Liver (tissue), 9 donors: Measurements from ENCODE around the gene VASP. TPM values are rescaled to one million over a fixed set of nuclear protein-coding genes. Genes with fewer than 3 reads are reported as not detected.
A peak's percentile ranks its signal among the peaks of the same experiment; 100 is the strongest.

ENCODE experiments used
- DNase-seq: peaks from one replicate; pipeline ENCODE4 v3.0.0-alpha.2; 2017; ENCODE audit warnings: low spot score
- H3K27ac ChIP-seq, 2 donors: one replicate each; pipeline ENCODE4 v1.7.0; 2013; ENCODE audit warnings: inconsistent platforms in 2 of 2, low read length in 2 of 2, control low read depth in 1 of 2, low read depth in 1 of 2, mild to moderate bottlenecking in 1 of 2
- H3K27me3 ChIP-seq, 4 donors: one replicate each; pipeline versions ENCODE4 v1.6.1 to v1.7.0; 2013; ENCODE audit warnings: low read length in 3 of 4, inconsistent platforms in 1 of 4, mild to moderate bottlenecking in 1 of 4, moderate library complexity in 1 of 4; ENCODE audit not compliant: control insufficient read depth in 4 of 4, insufficient read depth in 4 of 4
- H3K36me3 ChIP-seq, 4 donors: one replicate each; pipeline versions ENCODE4 v1.6.1 to v1.7.0; 2013; ENCODE audit warnings: low read length in 3 of 4, mild to moderate bottlenecking in 3 of 4, low read depth in 1 of 4, moderate library complexity in 1 of 4; ENCODE audit not compliant: control insufficient read depth in 4 of 4, insufficient read depth in 3 of 4
- H3K4me1 ChIP-seq, 4 donors: one replicate each; pipeline versions ENCODE4 v1.6.1 to v1.7.0; 2013; ENCODE audit warnings: low read length in 3 of 4, mild to moderate bottlenecking in 3 of 4, moderate library complexity in 1 of 4; ENCODE audit not compliant: control insufficient read depth in 4 of 4, insufficient read depth in 4 of 4
- H3K4me3 ChIP-seq, 3 donors: one replicate each; pipeline versions ENCODE4 v1.6.1 to v1.7.0; 2013; ENCODE audit warnings: low read length in 3 of 3, control low read depth in 1 of 3, low read depth in 1 of 3, mild to moderate bottlenecking in 1 of 3
- H3K9ac ChIP-seq, 2 donors: one replicate each; pipeline ENCODE4 v1.7.0; 2013; ENCODE audit warnings: low read length in 2 of 2, mild to moderate bottlenecking in 2 of 2, moderate library complexity in 2 of 2, control low read depth in 1 of 2, low read depth in 1 of 2
- H3K9me3 ChIP-seq, 4 donors: one replicate each; pipeline versions ENCODE4 v1.6.1 to v1.7.0; 2013; ENCODE audit warnings: low read length in 3 of 4; ENCODE audit not compliant: control insufficient read depth in 4 of 4
- ATF3 ChIP-seq: IDR thresholded peaks from 2 replicates; pipeline ENCODE4 v1.6.1; 2016; ENCODE audit warnings: antibody characterized with exemption
- CTCF ChIP-seq: fragments of 150-350 bp; IDR thresholded peaks from 2 replicates; pipeline ENCODE4 v1.5.1; 2017; ENCODE audit warnings: improper control_type of control experiment, low read depth, low read length; ENCODE audit not compliant: missing input control
- EGR1 ChIP-seq, 2 donors: IDR thresholded peaks; 2 replicates each; pipeline ENCODE4 v1.6.1; 2016 to 2018; ENCODE audit warnings: antibody characterized with exemption in 2 of 2, low read depth in 2 of 2
- FOXA1 ChIP-seq: IDR thresholded peaks from 2 replicates; pipeline ENCODE4 v1.6.1; 2016; ENCODE audit warnings: antibody characterized with exemption
- FOXA2 ChIP-seq: IDR thresholded peaks from 2 replicates; pipeline ENCODE4 v1.6.1; 2016; ENCODE audit warnings: antibody characterized with exemption
- GABPA ChIP-seq, 2 donors: IDR thresholded peaks in 1 of 2; conservative IDR thresholded peaks in 1 of 2; 2 replicates each; pipeline ENCODE4 v1.6.1; 2016; ENCODE audit warnings: antibody characterized with exemption in 2 of 2, mild to moderate bottlenecking in 1 of 2, moderate library complexity in 1 of 2
- HNF4A ChIP-seq, 2 donors: conservative IDR thresholded peaks; 2 replicates each; pipeline ENCODE4 v1.6.1; 2016; ENCODE audit warnings: antibody characterized with exemption in 2 of 2, mild to moderate bottlenecking in 2 of 2
- HNF4G ChIP-seq: IDR thresholded peaks from 2 replicates; pipeline ENCODE4 v1.6.1; 2016; ENCODE audit warnings: antibody characterized with exemption
- JUND ChIP-seq, 2 donors: IDR thresholded peaks; 2 replicates each; pipeline ENCODE4 v1.6.1; 2016; ENCODE audit warnings: antibody characterized with exemption in 2 of 2
- MAX ChIP-seq: IDR thresholded peaks from 2 replicates; pipeline ENCODE4 v1.6.1; 2016; ENCODE audit warnings: antibody characterized with exemption
- NR2F2 ChIP-seq: IDR thresholded peaks from 2 replicates; pipeline ENCODE4 v1.6.1; 2016; ENCODE audit warnings: antibody characterized with exemption
- RAD21 ChIP-seq, 2 donors: IDR thresholded peaks; 2 replicates each; pipeline ENCODE4 v1.6.1; 2016; ENCODE audit warnings: antibody characterized with exemption in 2 of 2, mild to moderate bottlenecking in 2 of 2
- REST ChIP-seq: IDR thresholded peaks from 2 replicates; pipeline ENCODE4 v1.6.1; 2016; ENCODE audit warnings: antibody characterized with exemption, mild to moderate bottlenecking
- RXRA ChIP-seq, 2 donors: IDR thresholded peaks; 2 replicates each; pipeline ENCODE4 v1.6.1; 2017 to 2018; ENCODE audit warnings: antibody characterized with exemption in 2 of 2, mild to moderate bottlenecking in 1 of 2
- SP1 ChIP-seq: IDR thresholded peaks from 2 replicates; pipeline ENCODE4 v1.6.1; 2018; ENCODE audit warnings: antibody characterized with exemption, mild to moderate bottlenecking
- TAF1 ChIP-seq: conservative IDR thresholded peaks from 2 replicates; pipeline ENCODE4 v1.6.1; 2016; ENCODE audit warnings: antibody characterized with exemption, mild to moderate bottlenecking
- YY1 ChIP-seq: IDR thresholded peaks from 2 replicates; pipeline ENCODE4 v1.6.1; 2016; ENCODE audit warnings: antibody characterized with exemption, mild to moderate bottlenecking
- ZBTB33 ChIP-seq: IDR thresholded peaks from 2 replicates; pipeline ENCODE4 v1.6.1; 2016; ENCODE audit warnings: antibody characterized with exemption
- WGBS: extraction: QIAGEN DNeasy Blood & Tissue Kit; methylation state at CpG from one replicate; pipeline ENCODE4 v1.1.7; 2013; 5-methylcytosine and 5-hydroxymethylcytosine counted together
- polyA plus RNA-seq, 2 donors: library from polyadenylated mRNA; stranded (reverse) in 1 of 2; unstranded in 1 of 2; fragments of 200-250 nt in 1 of 2; fragments of >200 nt in 1 of 2; fragmentation: Nextera tagmentation in 1 of 2; extraction: Ambion mirVana in 1 of 2; gene quantifications; one replicate each; pipeline versions ENCODE4 v1.2.1 to v1.2.3, GENCODE V29; 2013 to 2015
- total RNA-seq, 2 donors: library from RNA; depleted of rRNA; stranded (reverse); fragments of >200 nt; gene quantifications; one replicate each; pipeline ENCODE4 v1.2.3, GENCODE V29; 2014
- donor health status: healthy.
- donor health status: healthy.
- donor health status: healthy.
- donor health status: healthy.
- donor health status: healthy.

The VASP gene
- total and polyA plus RNA-seq, 4 donors, result 7.3 to 29.1 (median 22.7) TPM

GRCh38 chr19:45470762-45471081 lies 36.6 kb upstream of the VASP start (continued):
- no peak for TF ChIP-seq RXRA (IDR thresholded peaks at IDR 0.05)
- TF ChIP-seq FOXA2, result no peak
- no peak for TF ChIP-seq SP1
- TF ChIP-seq JUND (IDR thresholded peaks at IDR 0.05), result no peak

GRCh38 chr19:45471111-45471930 lies 36.0 kb upstream of the VASP start:
- Histone ChIP-seq H3K9ac (no peak overlapping the region), H3K4me1 (peaks cover 8 to 46% (median 21%) of the 10 kb centered on the region in 4 donors), H3K27me3 (peaks cover 0 to 4% (median 2%) of the 10 kb centered on the region in 4 donors), H3K9me3 (no peaks in the 10 kb centered on the region), H3K4me3 (no peak overlapping the region), H3K27ac (no peak overlapping the region), H3K36me3 (no peaks in the 10 kb centered on the region)
- 86% methylated on average over 16 of the region's 16 CpGs for WGBS
- TF ChIP-seq CTCF (no peak), GABPA (IDR thresholded peaks at IDR 0.05 in 1 of 2, conservative IDR thresholded peaks at IDR 0.05 in 1 of 2) (no peak), FOXA1 (no peak), TAF1 (no peak), HNF4A (conservative IDR thresholded peaks at IDR 0.05) (no peak), EGR1 (IDR thresholded peaks at IDR 0.05; ENCODE audit: low read depth in 2 of 2) (no peak), ATF3 (no peak), FOXA2 (no peak), HNF4G (no peak), JUND (IDR thresholded peaks at IDR 0.05) (no peak), NR2F2 (no peak), ZBTB33 (no peak), YY1 (no peak), SP1 (no peak)
- DNase-seq, result no peak

- no peak for DNase-seq
- Histone ChIP-seq H3K36me3 (no peaks in the 10 kb centered on the region), H3K27ac (no peak overlapping the region), H3K27me3 (peaks cover 0 to 4% (median 2%) of the 10 kb centered on the region in 4 donors), H3K9me3 (no peaks in the 10 kb centered on the region), H3K4me1 (peaks cover 8 to 42% (median 20%) of the 10 kb centered on the region in 4 donors), H3K9ac (no peak overlapping the region), H3K4me3 (no peak overlapping the region)
- 47% methylated on average over 7 of the region's 7 CpGs for WGBS
- TF ChIP-seq HNF4A (conservative IDR thresholded peaks at IDR 0.05) (no peak), NR2F2 (peak; percentile 44), EGR1 (IDR thresholded peaks at IDR 0.05; ENCODE audit: low read depth in 2 of 2) (no peak), SP1 (no peak), GABPA (IDR thresholded peaks at IDR 0.05 in 1 of 2, conservative IDR thresholded peaks at IDR 0.05 in 1 of 2) (no peak), TAF1 (no peak), REST (no peak), RXRA (IDR thresholded peaks at IDR 0.05) (peak in 1 of 2 donors; percentile 30), MAX (no peak), RAD21 (IDR thresholded peaks at IDR 0.05) (no peak), JUND (IDR thresholded peaks at IDR 0.05) (no peak), HNF4G (no peak)
Observed at GRCh38 chr19:45471931-45472562, 35.2 kb upstream of the VASP start.
